Left hindlimb (tissue), 1 donor: Measurements from ENCODE around the gene CCDC148.
"Not testable (repeated sequence)": the region's sequence is repeated elsewhere in the genome, so short reads cannot be mapped to it uniquely, and the experiment has no call there.

Experiments
- DNase-seq: peaks from one replicate; pipeline ENCODE4 v3.0.0-alpha.2; 2018

CCDC148 gene

GRCh38 chr2:158273791-158274190 is 182.8 kb downstream of the CCDC148 start:
- no peak for DNase-seq

- no peak for DNase-seq
Measured at GRCh38 chr2:158270536-158270935, 186.0 kb downstream of the CCDC148 start.

- DNase-seq: no peak
Measured at GRCh38 chr2:158269143-158269542, 187.4 kb downstream of the CCDC148 start.

- no peak for DNase-seq
Measured at GRCh38 chr2:158266111-158266510, 190.4 kb downstream of the CCDC148 start.

- DNase-seq: no peak
Measured at GRCh38 chr2:158255257-158255656, 201.3 kb downstream of the CCDC148 start.

GRCh38 chr2:158253170-158253569 is 203.4 kb downstream of the CCDC148 start:
- DNase-seq: no peak

- no peak for DNase-seq
Measured at GRCh38 chr2:158251356-158251755, 205.2 kb downstream of the CCDC148 start.

- DNase-seq: no peak
Measured at GRCh38 chr2:158243392-158243791, 213.2 kb downstream of the CCDC148 start.

- DNase-seq: no peak
Measured at GRCh38 chr2:158242280-158242679, 214.3 kb downstream of the CCDC148 start.

- no peak for DNase-seq
Measured at GRCh38 chr2:158240975-158241374, 215.6 kb downstream of the CCDC148 start.

GRCh38 chr2:158239271-158239670 is 217.3 kb downstream of the CCDC148 start:
- no peak for DNase-seq

- no peak for DNase-seq
Measured at GRCh38 chr2:158234497-158234896, 222.1 kb downstream of the CCDC148 start.

- no peak for DNase-seq
Measured at GRCh38 chr2:158232476-158232875, 224.1 kb downstream of the CCDC148 start.

- no peak for DNase-seq
Measured at GRCh38 chr2:158228943-158229508, 227.5 kb downstream of the CCDC148 start.

- DNase-seq: not testable (repeated sequence)
Measured at GRCh38 chr2:158223066-158223465, 233.5 kb downstream of the CCDC148 start.

- no peak for DNase-seq
Measured at GRCh38 chr2:158221063-158222020, 235.2 kb downstream of the CCDC148 start.

- DNase-seq: no peak
Measured at GRCh38 chr2:158217593-158217992, 239.0 kb downstream of the CCDC148 start.

- DNase-seq: no peak
Measured at GRCh38 chr2:158214431-158214830, 242.1 kb downstream of the CCDC148 start.

GRCh38 chr2:158213773-158214172 is 242.8 kb downstream of the CCDC148 start:
- DNase-seq: no peak

- DNase-seq: no peak
Measured at GRCh38 chr2:158212301-158212700, 244.3 kb downstream of the CCDC148 start.

- no peak for DNase-seq
Measured at GRCh38 chr2:158211502-158211901, 245.1 kb downstream of the CCDC148 start.

GRCh38 chr2:158207354-158207753 is 249.2 kb downstream of the CCDC148 start:
- no peak for DNase-seq

GRCh38 chr2:158205215-158205614 is 251.3 kb downstream of the CCDC148 start:
- DNase-seq: no peak

GRCh38 chr2:158204741-158205165 is 251.8 kb downstream of the CCDC148 start:
- DNase-seq: no peak
